HG03575 (cell line): Measurements from ENCODE around the gene COL13A1.

ENCODE experiments used
- ATAC-seq: cut with Tn5 transposase; IDR thresholded peaks from one replicate; pipeline ENCODE4 v1.9.1; 2021; ENCODE audit not compliant: unreplicated experiment, insufficient number of reproducible peaks, low FRiP score; ENCODE audit errors: extremely low read depth

Gene COL13A1

DNA sequence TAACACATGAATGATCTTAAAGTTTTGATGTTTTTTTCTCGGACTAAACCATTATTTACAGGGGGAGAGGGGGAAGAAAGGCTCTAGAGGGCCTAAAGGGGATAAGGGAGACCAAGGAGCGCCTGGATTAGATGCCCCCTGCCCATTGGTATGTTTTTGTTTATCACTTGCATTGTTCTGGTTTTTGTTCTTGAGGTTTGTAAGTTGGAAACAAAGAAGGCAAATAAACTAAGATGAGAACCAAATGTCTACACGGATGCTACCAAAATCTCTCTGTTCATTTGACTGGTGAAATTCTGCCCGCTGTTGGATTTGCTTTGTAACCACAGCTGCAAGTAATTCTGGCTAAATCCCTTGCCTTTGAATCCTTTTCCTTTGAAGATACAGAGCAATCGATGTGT, 151.1 kb downstream of the COL13A1 start:
- ATAC-seq = no peak

DNA sequence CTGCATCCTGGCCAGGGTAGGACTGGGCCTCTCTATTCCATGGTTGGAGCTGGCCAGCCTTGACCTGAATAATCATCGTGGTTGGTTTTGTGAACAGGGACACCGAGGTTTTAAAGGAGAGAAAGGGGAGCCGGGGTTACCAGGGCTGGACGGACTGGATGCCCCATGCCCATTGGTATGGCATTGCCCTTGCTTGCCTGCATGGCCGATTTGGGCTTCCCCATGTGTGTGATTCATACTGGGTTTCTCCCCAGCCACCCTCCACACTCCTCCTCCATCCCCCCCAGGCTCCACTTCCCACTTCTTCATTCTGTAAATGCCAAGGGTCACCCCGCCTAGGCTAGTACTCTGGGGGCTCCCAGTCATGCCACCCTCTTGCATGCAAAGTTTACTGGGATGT, 152.1 kb downstream of the COL13A1 start:
- ATAC-seq = no peak

DNA sequence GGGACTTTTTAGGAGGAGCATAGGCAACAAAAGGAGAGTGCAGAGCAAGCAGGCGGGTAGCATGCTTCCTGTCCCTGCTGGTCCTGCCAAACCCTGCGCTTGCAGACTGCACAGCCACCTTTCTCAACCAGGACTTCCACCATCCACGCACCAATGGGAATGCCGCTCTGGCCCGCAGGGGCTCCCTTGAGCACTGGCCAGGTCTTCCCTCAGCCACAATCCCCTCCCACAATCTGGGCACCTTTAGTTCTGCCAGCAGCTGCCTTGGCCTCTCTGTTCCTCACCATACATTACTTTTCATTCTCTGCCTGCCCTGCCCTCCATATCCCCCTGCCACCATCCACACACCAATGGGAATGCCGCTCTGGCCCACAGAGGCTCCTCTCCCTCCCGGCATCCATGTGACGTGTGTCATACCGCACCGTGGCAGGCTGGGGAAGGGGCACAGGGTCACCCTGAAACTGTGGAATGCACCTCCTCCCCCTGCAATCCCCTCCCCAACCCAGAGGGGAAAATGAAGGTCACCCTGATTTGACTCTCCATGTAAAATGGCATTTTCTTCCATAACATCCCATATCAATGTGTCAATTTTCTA, 153.6 kb downstream of the COL13A1 start:
- no peak for ATAC-seq

DNA sequence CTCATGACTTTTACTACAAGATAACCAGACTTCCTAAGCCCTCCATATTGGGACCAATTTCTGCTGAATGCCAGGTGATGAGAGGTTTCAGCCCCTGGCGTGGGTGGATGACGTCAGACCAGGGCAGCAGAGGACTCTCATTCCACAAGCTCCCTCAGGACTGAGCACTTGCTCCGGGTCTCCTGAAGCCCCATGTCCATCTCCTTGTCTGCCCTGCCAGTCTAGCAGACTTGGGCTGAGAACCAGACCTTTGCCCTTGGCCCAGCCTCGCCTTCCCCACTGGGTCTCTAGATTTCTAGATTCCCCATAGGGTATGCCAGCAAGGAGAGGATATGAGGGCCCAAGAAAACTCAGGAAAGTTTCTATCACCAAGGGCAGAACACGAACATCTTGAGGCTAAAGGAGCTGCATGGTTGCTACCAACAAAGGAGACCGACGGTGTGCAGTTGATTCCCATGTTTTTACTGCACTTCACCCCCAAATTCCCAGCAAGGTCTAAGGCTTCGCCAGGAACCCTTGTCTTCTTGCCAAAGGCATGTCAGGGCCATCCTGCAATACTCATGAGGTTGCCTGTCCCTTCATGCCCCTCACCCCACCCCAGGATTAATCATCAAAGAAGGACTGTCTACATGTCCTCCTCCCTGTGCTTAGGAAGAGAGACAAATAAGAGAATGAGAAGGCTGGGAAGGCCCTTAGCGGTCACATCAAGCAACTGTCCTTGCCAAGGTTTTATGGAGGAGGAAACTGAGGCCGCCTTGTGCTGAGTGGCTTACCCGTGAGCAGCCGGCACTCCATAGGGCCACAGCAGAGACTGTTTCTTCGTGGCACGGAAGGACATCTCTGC, 154.4 kb downstream of the COL13A1 start:
- ATAC-seq = no peak

DNA sequence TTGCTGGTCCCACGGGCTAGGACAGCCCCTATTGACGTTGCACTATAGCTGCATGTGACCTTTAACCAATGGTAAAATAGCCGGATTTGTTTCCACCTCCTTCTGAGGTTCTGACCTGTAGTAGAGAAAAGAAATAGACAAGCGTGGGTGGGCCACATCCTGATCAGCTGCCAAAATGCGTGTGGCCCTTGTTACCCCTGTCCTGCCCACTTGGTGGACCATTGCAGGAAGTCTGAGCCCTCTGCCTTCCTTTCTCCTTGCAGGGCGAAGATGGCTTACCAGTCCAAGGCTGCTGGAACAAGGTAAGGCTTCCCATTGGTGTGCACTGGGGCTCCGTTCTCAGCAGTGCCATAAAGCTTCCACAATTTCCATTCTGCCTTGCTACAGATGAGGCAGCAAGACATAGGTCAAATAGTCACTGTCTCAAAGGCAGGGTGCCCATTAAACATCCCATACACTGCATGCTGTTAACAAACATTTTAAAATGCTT, 155.1 kb downstream of the COL13A1 start:
- ATAC-seq = no peak

DNA sequence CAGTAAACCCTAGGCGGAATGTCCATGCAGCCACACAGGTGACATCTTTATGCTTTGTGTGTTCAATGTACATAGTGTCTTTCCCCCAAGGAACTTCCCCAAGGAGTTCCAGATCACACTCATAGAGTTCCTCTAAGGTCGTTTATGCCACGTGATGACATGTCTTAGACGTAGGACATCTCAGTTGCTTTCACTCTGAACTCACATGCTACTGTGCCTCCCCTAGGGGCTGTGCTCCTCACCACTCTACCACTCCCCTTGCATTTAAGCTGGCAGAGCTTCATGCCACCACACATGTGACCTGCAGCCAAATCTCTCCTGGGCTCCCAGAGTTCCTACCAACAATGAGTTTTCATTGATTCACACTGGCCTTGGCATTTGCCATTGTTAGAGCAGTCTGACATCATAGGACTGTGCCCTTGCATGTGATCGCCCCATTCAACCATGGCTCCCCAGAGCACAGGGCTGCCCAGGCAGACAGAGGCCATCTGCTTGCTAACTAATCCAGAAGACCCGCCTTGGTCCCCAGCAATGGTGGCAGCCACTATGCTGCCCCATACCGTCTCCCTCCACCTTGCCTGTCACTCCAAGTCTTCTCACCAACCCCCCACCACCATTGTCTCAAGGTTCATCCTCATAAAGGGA, 155.7 kb downstream of the COL13A1 start:
- ATAC-seq = no peak

DNA sequence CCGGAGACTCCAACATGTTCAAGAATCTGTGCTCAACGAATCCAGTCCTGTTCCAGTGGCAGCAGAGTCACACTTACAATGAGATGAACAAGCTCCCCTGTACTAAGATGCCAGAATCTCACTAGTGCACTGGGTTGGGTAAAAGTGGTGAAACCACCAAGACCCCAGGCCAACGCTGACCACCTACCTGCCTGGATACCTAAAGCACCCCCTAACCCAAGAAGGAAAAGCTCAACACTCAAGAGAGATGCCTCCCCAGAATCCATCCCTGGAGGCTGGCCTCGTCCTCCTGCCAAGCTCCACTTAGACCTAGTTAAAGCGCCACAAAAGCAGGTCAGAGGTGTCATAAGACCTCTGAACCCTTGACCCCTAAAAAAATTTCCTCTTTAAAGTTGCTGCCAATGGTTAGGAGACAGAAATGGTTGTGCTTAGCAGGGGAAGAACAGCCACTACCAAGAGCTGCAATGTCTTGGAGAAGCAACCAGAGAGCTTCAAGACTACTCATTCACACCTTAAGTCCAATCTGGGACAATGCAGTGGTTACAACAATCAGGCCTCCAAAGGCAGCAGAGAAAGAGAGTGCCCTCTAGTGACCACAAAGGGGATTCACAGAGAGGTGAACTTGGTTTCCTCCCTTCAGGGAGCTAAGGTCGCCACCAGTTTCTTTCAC, 156.3 kb downstream of the COL13A1 start:
- ATAC-seq = no peak

DNA sequence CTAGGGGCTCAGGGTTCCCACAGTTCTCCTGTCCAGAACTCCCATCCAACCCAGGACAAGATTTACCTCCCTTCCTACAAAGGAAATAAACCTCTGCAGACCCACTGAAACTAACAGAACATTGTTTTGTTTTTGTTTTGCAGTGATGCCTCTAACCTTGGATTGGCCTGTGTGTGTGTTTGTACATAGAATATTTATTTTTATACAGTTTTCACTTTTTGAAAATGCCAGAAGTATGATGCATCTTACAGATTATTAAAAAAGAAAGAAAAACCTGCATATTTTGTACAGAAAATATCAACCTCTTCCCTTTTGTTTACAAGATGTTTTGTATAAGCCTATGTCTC, 156.8 kb downstream of the COL13A1 start:
- ATAC-seq = no peak

DNA sequence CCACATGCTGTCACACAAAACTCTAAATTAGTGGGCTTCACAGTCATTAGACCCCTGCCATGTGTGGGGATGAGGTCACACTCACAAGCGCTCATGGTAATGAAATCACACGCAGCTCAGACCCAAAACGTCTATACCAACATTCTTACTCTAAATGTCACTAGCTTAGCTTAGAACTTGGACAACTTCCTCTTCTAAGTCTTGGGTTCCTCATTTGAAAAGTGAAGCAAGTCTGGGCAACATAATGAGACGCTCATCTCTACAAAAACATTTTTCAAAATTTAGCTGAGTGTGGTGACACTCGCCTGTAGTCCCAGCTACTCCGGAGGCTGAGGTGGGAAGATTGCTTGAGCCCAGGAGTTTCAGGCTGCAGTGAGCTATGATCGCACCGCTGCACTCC, 158.2 kb downstream of the COL13A1 start:
- ATAC-seq = no peak

DNA sequence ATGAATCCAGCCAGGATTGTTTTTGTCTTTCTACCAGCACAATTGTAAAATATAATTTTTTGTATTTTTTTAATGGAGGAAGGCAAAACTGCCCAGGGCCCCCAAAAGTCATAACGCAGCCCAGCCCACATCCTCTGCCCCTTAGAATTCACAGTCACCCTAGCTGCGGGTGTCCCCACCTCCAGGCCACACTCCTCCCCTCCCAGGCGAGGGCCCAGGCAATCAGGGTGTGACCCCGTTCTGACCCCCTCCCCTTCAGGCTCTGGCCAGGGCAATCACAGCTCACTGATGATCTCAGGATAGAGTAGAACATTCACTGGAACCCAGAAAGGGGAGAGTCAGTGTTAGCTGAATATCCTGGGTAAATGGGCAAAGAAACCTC, 158.9 kb downstream of the COL13A1 start:
- no peak for ATAC-seq

DNA sequence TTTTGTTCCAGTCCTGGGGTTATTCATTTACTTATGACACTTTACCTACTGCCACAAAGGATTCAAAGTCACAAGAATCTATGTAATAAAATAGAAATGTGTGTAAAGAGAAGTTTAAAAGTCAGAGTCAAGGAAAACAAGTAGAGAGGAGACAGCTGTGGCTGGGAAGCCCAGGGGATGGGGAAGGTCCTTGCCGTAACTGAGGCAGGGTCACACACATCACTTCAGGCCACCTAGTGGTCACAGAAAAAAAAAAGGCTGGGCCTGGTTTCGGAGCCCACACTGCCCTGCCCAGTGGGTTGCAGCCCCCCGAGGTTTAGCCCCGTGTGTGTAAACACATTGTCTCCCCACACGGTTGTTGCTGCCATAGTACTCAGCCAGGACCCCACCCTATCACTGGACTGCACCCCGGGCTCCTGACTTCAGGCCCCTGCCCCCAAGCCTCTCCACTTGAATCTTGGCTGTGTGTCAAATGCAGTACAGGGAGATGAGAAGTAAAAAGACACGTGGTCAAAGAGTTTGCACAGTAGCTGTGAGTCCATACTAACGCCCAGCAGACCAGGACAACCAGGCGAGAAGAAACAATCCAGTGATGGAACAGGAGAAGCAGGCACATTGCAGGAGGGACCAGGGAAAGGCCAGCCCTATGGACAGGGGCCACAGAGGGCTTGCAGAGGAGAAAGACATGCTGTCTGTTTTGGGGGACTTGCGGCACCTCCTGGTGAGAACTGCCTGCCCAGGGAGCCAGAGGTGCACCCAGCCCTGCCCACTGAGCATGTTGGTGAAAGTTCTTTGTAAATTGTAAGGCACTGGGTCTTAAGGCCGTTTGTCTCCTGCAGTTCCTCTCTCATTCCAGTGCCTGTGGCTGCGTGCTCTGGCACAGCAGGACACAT, 159.5 kb downstream of the COL13A1 start:
- ATAC-seq = no peak

DNA sequence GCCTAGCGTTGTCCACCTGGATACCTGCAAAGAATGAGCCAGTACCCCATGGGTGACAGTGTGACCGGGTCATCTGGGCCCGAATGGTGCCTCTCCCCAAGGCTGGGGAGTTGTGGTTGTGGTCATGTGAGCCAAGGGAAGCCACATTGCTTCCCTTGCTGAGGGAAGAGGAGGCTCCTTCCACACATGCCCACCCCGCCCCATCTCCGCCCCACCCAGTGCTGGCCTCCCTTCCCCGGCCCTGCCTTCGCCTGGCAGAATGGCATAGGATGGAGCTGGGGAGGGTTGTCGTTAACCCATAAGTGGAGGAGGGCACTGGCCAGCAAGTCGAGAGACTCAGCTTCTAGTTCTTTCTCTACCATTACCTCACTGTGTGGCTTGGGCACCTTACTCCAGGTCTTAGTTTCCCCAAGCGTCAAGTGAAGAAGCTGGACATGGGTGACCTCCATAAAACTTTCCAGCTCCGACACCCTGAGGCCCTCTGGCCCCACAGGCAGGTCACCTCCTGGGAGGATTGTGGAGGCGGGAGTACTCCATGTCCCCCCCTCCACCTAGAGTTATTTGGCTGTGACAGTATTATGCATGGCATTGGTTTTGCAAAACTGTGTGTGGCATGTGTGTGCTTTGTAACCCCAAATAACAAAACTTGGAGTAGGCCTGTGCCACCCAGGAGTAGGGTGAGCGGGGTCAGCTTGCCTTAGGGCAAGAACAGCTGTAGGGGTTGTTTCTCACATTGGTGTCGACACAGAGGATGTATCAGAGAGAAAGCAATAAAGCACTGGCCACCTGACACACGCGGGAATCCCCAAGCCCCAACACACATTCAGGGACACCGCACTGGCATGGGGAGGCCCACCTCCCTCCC, 160.4 kb downstream of the COL13A1 start:
- no peak for ATAC-seq

DNA sequence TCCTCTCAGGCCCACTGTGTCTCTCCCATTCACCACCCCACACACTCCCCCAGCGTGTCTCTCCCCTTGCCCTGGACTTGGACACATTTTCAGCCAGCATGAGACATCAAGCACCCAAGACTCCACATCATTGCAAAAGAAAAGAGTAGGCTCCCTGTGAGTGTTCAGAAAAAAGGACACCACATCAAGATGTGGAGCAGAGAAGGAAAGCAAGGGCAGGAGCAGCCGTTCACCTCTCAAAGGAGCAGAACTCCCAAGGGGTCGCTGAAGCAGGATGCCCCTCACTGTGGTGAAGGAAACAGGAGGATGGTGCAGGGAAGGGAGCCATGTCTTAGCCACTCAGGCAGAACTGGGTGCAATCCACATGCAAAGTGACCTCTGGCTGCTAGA, 161.0 kb downstream of the COL13A1 start:
- ATAC-seq = no peak

DNA sequence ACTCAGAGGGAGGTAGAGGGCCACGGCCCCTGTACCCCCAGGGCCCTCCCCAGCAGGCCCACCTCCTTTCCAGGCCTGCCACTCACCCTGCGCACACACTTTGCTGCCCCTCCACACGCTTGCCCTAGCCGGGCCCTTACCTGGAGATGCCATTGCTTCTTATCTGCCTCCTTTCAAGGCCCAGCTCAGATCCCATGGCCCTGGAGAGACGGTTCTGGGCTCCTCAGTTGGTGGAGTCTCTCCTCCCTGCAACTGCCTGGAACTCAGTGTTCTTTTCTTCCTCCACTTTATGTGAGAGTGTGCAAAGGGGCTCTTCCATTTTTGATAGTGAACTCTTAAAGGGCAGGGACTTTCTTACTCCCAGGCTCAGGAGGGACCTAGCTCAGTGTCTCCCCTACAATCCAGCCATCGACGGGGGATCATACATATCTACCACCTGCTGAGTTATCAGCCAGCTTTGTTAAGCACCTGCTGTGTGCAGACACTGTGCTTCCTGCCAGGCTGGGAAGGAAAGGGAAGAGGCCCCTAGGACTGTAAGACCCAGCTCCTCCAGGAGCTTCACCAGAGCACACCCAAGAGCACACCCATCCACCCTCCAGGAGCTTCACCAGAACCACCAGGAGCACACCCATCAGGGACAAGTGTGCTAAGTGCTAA, 161.6 kb downstream of the COL13A1 start:
- no peak for ATAC-seq

DNA sequence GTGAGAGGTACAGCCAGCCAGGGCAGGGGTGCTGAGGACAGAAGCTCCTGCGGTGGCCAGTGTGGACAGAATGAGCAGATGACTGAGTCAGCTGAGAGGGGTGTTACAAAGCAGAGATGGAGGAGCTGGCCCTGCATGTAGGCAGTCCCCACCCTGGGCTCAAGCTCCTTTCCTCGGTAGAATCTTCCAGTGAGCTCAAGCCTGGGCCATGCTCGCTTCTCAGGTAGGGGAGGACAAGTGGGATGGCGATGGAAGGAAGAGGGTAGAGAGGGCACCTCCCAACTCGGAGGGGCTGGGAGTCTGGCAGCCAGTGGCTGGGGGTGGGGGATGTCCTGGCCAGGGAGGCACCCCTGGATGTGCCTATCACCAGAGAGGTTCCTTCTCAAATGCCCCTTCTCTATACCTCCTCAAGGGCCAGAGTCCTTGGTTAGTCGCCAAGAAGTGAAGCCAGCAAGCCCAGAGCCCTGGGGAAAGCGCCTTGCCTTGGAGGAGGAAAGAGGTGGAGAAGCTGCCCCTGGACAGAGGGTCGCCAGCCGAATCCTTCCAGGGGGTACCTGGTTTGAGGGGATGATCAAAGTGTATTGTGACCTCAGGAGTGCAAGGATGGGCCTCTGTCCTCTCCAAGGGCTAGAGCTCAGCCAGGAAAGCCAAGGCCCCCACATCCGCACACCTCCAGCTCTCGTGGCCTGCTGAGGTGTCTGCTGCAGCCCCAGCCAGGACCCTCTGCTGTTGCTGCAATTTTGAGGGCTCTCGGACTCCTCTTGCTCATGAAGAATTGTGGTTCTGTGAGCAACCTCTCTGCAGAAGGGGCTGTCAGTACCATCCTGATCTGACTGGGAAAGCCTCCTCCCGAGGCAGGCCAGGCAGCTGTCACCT, 162.4 kb downstream of the COL13A1 start:
- no peak for ATAC-seq

DNA sequence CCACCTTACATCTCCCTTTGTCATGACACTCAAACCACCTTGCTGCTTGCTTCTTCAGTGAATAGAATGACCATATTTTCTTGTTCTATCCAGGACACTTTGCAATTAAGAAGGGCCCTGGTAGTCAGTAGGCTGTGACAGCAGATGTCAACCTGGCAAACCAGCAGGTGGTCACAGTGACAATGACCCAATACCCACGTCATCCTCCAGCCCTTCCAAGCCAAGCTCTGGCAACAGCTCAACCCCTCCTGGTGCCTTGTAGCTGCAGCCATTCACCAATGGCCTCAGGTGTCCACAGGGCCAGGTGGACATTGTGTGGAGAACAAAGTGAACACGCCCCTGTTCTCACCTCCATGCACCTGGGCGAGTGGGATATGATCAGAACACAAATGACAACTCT, 163.4 kb downstream of the COL13A1 start:
- no peak for ATAC-seq
